Smooth muscle cell (in vitro differentiated cells): Measurements from ENCODE around the gene DOCK4. TPM values are rescaled to one million over a fixed set of nuclear protein-coding genes. Genes with fewer than 3 reads are reported as not detected.

Experiments
- DNase-seq: peaks from one replicate; lab custom pipeline; 2025; ENCODE audit not compliant: unreplicated experiment; lab: John Stamatoyannopoulos, UW
- H2AFZ ChIP-seq: fragments of 200-600 bp; sonication (generic); 2 replicates; pipeline ENCODE4 v1.6.0; 2016; ENCODE audit warnings: antibody characterized with exemption, low read depth, mild to moderate bottlenecking
- H3F3A ChIP-seq: fragments of 200-600 bp; sonication (generic); 2 replicates; pipeline ENCODE4 v1.6.0; 2017; ENCODE audit warnings: antibody characterized with exemption, low read depth
- H3K27ac ChIP-seq: fragments of 200-600 bp; sonication (generic); 2 replicates; pipeline ENCODE4 v1.5.1; 2016; ENCODE audit warnings: low read depth, mild to moderate bottlenecking
- H3K27me3 ChIP-seq: fragments of 200-600 bp; sonication (generic); 2 replicates; pipeline ENCODE4 v1.6.1; 2016; ENCODE audit warnings: low read depth, mild to moderate bottlenecking
- H3K36me3 ChIP-seq: fragments of 200-600 bp; sonication (generic); 2 replicates; pipeline ENCODE4 v1.5.1; 2016; ENCODE audit warnings: low read depth
- H3K4me1 ChIP-seq: fragments of 200-600 bp; sonication (generic); 2 replicates; pipeline ENCODE4 v1.5.1; 2016; ENCODE audit warnings: low read depth
- H3K4me2 ChIP-seq: fragments of 200-600 bp; sonication (generic); 2 replicates; pipeline ENCODE4 v1.6.0; 2016; ENCODE audit warnings: mild to moderate bottlenecking
- H3K4me3 ChIP-seq: fragments of 200-600 bp; sonication (generic); 2 replicates; pipeline ENCODE4 v1.5.1; 2016; ENCODE audit warnings: mild to moderate bottlenecking
- H3K79me2 ChIP-seq: fragments of 200-600 bp; sonication (generic); 2 replicates; pipeline ENCODE4 v1.6.0; 2016; ENCODE audit warnings: low read depth, mild to moderate bottlenecking
- H3K9ac ChIP-seq: fragments of 200-600 bp; sonication (generic); 2 replicates; pipeline ENCODE4 v1.6.0; 2016; ENCODE audit warnings: low read depth
- H3K9me3 ChIP-seq: fragments of 200-600 bp; sonication (generic); replicated peaks from 2 replicates; pipeline ENCODE4 v1.5.1; 2016; ENCODE audit warnings: low read depth
- H4K20me1 ChIP-seq: fragments of 200-600 bp; sonication (generic); 2 replicates; pipeline ENCODE4 v1.6.0; 2016; ENCODE audit warnings: low read depth
- CTCF ChIP-seq: fragments of 200-600 bp; sonication (generic); IDR thresholded peaks from 2 replicates; pipeline ENCODE4 v1.5.1; 2017; ENCODE audit warnings: borderline replicate concordance, mild to moderate bottlenecking, antibody characterized with exemption; ENCODE audit not compliant: insufficient read depth, poor library complexity, severe bottlenecking
- WGBS: methylation state at CpG from one replicate; pipeline ENCODE4 v1.1.7; 2016; ENCODE audit warnings: low lambda C conversion rate; 5-methylcytosine and 5-hydroxymethylcytosine counted together
- polyA plus RNA-seq: library from polyadenylated mRNA; unstranded; fragments of >200 nt; fragmentation: Nextera tagmentation; extraction: Ambion mirVana; gene quantifications from 2 replicates; pipeline ENCODE4 v1.2.1, GENCODE V29; 2016
- total RNA-seq: library from RNA; depleted of rRNA; stranded (reverse); fragments of >200 nt; gene quantifications from 2 replicates; pipeline ENCODE4 v1.2.3, GENCODE V29; 2014

DOCK4 gene
- total and polyA plus RNA-seq, 2 experiments from 2014 or later: 7.4 to 20.5 TPM

- 93% methylated on average over 2 of the region's 2 CpGs for WGBS
- H3K4me2 ChIP-seq: no peak overlapping the region
- DNase-seq: no peak
- H3K9ac ChIP-seq: no peak overlapping the region
- H3F3A ChIP-seq: no peaks in the 10 kb centered on the region
- H4K20me1 ChIP-seq: peaks cover 12% of the 10 kb centered on the region
- no peaks in the 10 kb centered on the region for H3K36me3 ChIP-seq
- peaks cover under 1% of the 10 kb centered on the region for H3K4me1 ChIP-seq
- peaks cover 6% of the 10 kb centered on the region for H3K79me2 ChIP-seq
- no peak overlapping the region for H3K27ac ChIP-seq
- TF ChIP-seq CTCF: no peak
- H3K27me3 ChIP-seq: no peaks in the 10 kb centered on the region
- H2AFZ ChIP-seq: no peak overlapping the region
- no peak overlapping the region for H3K4me3 ChIP-seq
- H3K9me3 ChIP-seq: no peaks in the 10 kb centered on the region
Measured at GRCh38 chr7:112147793-112148361, 58.3 kb downstream of the DOCK4 start.

DNA sequence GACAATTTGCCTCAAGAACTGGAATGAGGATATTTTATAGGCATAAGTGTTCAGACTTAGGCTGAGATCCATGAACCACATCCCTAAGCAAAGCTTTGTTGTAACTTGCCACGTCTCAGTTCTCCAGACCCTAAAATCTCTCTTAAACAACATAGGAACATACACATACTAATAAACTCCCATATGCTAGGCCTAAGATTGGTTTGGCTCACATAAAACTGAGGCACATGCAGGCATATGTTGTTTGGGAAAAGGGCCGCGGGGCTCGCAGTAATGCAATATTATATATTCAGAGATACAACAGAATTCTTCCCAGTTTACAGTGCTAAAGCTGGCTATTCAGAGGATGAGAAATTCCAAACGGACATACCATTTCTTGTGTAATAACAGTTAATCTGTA, 61.0 kb downstream of the DOCK4 start:
- no peak for TF ChIP-seq CTCF
- peaks cover 7% of the 10 kb centered on the region for H3K79me2 ChIP-seq

GRCh38 chr7:112144284-112145059, 61.7 kb downstream of the DOCK4 start:
- Histone ChIP-seq H3K4me3 (no peak overlapping the region), H2AFZ (no peak overlapping the region), H3K4me1 (peaks cover 5% of the 10 kb centered on the region), H3K36me3 (no peaks in the 10 kb centered on the region), H4K20me1 (no peaks in the 10 kb centered on the region), H3K9me3 (no peaks in the 10 kb centered on the region), H3K4me2 (peak overlapping the region; percentile 74), H3K27ac (peak overlapping the region; percentile 94), H3K27me3 (no peaks in the 10 kb centered on the region), H3F3A (no peaks in the 10 kb centered on the region), H3K9ac (no peak overlapping the region), H3K79me2 (peaks cover 14% of the 10 kb centered on the region)
- DNase-seq: no peak
- WGBS: 64% methylated on average over 5 of the region's 5 CpGs
- TF ChIP-seq CTCF: no peak

More for the DNA sequence above, 61.0 kb downstream of the DOCK4 start:
- no peak overlapping the region for H3K4me2 ChIP-seq
- peaks cover 5% of the 10 kb centered on the region for H3K4me1 ChIP-seq
- H3K4me3 ChIP-seq: no peak overlapping the region
- no peak overlapping the region for H3K27ac ChIP-seq
- no peak overlapping the region for H3K9ac ChIP-seq
- no peak overlapping the region for H2AFZ ChIP-seq
- H4K20me1 ChIP-seq: no peaks in the 10 kb centered on the region
- no peak for DNase-seq
- no peaks in the 10 kb centered on the region for H3F3A ChIP-seq
- no peaks in the 10 kb centered on the region for H3K9me3 ChIP-seq
- H3K36me3 ChIP-seq: no peaks in the 10 kb centered on the region
- H3K27me3 ChIP-seq: no peaks in the 10 kb centered on the region
- WGBS: 69% methylated on average over 5 of the region's 5 CpGs

DNA sequence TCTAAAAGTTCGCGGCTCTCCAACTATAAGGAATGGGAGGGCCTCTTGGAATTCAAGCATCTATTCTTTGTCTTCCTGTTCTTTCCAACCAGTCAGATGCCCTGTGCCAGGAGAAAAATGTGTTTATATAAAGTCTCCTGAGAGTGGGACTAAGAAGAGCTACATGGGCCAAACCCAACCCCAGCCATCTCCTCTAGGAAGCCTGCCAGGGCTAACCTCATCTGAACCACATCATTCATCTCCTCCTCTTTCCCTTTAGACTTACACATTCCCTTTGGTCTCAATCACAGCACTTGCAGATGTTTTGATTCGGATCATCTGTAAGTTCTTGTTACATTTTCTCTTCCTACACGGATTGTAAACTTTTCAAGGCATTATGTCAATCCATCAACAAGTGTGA, 62.6 kb downstream of the DOCK4 start:
- no peaks in the 10 kb centered on the region for H3F3A ChIP-seq
- H3K36me3 ChIP-seq: no peaks in the 10 kb centered on the region
- no peak overlapping the region for H3K4me3 ChIP-seq
- H2AFZ ChIP-seq: no peak overlapping the region
- 63% methylated on average over 4 of the region's 4 CpGs for WGBS
- peak overlapping the region; percentile 31 for H3K9ac ChIP-seq
- no peak for DNase-seq
- no peaks in the 10 kb centered on the region for H3K9me3 ChIP-seq
- H3K27ac ChIP-seq: peak overlapping the region; percentile 94
- peaks cover 5% of the 10 kb centered on the region for H3K4me1 ChIP-seq
- TF ChIP-seq CTCF: no peak
- no peaks in the 10 kb centered on the region for H4K20me1 ChIP-seq
- H3K4me2 ChIP-seq: peak overlapping the region; percentile 74
- peaks cover 14% of the 10 kb centered on the region for H3K79me2 ChIP-seq
- no peaks in the 10 kb centered on the region for H3K27me3 ChIP-seq
